GM12873 (cell line): Measurements from ENCODE around the gene WWOX.

ENCODE experiments used
- CTCF ChIP-seq: IDR thresholded peaks from 2 replicates; pipeline ENCODE4 v1.5.1; 2012; ENCODE audit warnings: low read depth, mild to moderate bottlenecking, moderate library complexity, low read length, control low read depth; ENCODE audit not compliant: insufficient read depth; ENCODE audit errors: missing control alignments

The WWOX gene

GRCh38 chr16:78932355-78932943 lies 833.0 kb downstream of the WWOX start:
- no peak for TF ChIP-seq CTCF

GRCh38 chr16:78936060-78936459 lies 836.6 kb downstream of the WWOX start:
- TF ChIP-seq CTCF: no peak

GRCh38 chr16:78939597-78939996 lies 840.1 kb downstream of the WWOX start:
- TF ChIP-seq CTCF: no peak

GRCh38 chr16:78942625-78943245 lies 843.3 kb downstream of the WWOX start:
- TF ChIP-seq CTCF: no peak

GRCh38 chr16:78945336-78945735 lies 845.9 kb downstream of the WWOX start:
- no peak for TF ChIP-seq CTCF

GRCh38 chr16:78946556-78946955 lies 847.1 kb downstream of the WWOX start:
- no peak for TF ChIP-seq CTCF

GRCh38 chr16:78950768-78951167 lies 851.3 kb downstream of the WWOX start:
- TF ChIP-seq CTCF: no peak
